ENCODE data around the gene MEX3D. TPM values are rescaled to one million over a fixed set of nuclear protein-coding genes. Genes with fewer than 3 reads are reported as not detected.

The MEX3D gene
- total RNA-seq, 1 donor from 2014 or later: 96.7 TPM

DNA sequence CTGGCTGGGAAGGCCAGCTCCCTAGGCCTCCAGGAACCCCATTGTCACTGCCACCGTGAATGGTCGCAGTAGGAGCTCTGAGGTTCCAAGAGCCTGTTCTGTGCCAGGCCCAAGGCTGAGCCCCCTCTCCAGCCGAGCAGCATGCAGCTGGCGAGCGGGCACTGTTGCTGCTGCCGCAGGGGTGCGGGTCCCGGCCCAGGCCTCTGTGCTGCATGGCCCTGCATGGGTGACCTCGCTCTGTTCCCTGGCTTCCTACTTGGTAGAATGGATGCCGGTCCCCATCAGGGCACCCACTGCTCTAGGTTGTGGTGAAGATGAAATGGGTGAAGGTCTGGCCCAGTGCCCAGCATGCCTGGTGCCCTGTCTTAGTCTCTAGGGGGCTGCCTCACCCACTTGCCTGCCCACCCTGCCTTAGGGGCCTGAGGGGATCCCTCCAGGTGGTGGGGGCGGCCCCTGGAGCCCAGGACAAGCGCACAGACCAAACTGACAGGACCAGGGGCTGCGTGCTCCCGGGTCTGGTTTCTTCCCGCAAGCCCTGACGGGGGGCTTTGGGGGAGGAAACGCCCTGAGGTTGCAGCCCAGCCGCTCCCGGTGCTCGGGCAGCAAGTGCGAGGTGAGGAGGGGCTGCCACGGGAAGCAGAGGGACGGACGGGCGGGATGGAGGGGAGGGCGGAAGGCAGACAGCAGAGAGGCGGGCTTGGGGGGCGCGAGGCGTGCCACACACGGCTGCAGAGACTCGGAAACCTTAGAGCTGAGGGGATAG, 45.9 kb upstream of the MEX3D start:
- no peaks in the 10 kb centered on the region for H3K36me3 Mint-ChIP-seq (ENCODE audit: unreplicated experiment)
- no peak overlapping the region for H3K4me3 Mint-ChIP-seq (ENCODE audit: unreplicated experiment)
- TF ChIP-seq, protein P1, sequence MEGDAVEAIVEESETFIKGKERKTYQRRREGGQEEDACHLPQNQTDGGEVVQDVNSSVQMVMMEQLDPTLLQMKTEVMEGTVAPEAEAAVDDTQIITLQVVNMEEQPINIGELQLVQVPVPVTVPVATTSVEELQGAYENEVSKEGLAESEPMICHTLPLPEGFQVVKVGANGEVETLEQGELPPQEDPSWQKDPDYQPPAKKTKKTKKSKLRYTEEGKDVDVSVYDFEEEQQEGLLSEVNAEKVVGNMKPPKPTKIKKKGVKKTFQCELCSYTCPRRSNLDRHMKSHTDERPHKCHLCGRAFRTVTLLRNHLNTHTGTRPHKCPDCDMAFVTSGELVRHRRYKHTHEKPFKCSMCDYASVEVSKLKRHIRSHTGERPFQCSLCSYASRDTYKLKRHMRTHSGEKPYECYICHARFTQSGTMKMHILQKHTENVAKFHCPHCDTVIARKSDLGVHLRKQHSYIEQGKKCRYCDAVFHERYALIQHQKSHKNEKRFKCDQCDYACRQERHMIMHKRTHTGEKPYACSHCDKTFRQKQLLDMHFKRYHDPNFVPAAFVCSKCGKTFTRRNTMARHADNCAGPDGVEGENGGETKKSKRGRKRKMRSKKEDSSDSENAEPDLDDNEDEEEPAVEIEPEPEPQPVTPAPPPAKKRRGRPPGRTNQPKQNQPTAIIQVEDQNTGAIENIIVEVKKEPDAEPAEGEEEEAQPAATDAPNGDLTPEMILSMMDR (IDR thresholded peaks at IDR 0.05; ENCODE audit: partially characterized antibody, unreplicated experiment): no peak
- H3K9me3 Mint-ChIP-seq (ENCODE audit: unreplicated experiment): peaks cover 13% of the 10 kb centered on the region
- no peak overlapping the region for H3K27ac Mint-ChIP-seq (ENCODE audit: unreplicated experiment)
- H3K27me3 Mint-ChIP-seq (ENCODE audit: unreplicated experiment): peaks cover 18% of the 10 kb centered on the region
- DNase-seq: no peak
- H3K4me1 Mint-ChIP-seq (ENCODE audit: low read depth, unreplicated experiment): no peaks in the 10 kb centered on the region

- DNase-seq: no peak
- H3K4me1 Mint-ChIP-seq (ENCODE audit: low read depth, unreplicated experiment): no peaks in the 10 kb centered on the region
- H3K9me3 Mint-ChIP-seq (ENCODE audit: unreplicated experiment): peaks cover 13% of the 10 kb centered on the region
- H3K36me3 Mint-ChIP-seq (ENCODE audit: unreplicated experiment): no peaks in the 10 kb centered on the region
- peaks cover 21% of the 10 kb centered on the region for H3K27me3 Mint-ChIP-seq (ENCODE audit: unreplicated experiment)
- H3K4me3 Mint-ChIP-seq (ENCODE audit: unreplicated experiment): no peak overlapping the region
- no peak overlapping the region for H3K27ac Mint-ChIP-seq (ENCODE audit: unreplicated experiment)
- TF ChIP-seq, protein P1 (IDR thresholded peaks at IDR 0.05; ENCODE audit: partially characterized antibody, unreplicated experiment): no peak
Observed at GRCh38 chr19:1613146-1613545, 45.0 kb upstream of the MEX3D start.

DNA sequence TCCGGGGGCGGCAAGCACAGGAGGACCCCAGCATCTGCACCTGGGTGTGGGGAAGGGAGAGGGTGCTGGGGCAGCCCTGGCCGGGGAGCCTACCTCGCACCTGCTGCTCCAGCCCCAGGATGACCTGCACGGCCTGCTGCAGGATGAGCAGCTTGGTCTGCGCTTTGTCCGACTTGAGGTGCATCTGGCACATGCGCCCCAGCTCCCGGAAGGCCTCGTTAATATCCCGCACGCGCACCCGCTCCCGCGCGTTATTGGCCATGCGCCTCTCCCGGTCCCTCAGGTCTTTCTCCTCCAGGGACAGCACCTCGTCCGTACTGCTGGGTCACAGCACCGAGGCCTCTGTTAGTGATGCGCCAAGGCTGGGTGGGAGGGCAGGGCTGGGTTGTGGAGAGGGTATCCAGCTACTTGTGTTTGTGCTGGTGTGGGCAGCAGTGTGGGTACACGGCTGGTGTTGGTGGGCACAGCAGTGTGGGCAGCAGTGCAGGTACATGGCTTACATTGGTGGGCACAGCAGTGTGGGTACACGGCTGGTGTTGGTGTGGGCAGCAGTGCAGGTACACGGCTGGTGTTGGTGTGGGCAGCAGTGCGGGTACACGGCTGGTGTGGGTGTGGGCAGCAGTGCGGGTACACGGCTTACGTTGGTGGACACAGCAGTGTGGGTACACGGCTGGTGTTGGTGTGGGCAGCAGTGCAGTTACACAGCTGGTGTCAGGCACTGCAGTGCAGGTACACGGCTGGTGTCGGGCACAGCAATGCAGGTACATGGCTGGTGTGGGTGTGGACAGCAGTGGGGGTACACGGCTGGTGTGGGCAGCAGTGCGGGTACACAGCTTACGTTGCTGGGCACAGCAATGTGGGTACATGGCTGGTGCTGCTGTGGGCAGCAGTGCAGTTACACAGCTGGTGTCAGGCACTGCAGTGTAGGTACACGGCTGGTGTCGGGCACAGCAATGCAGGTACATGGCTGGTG, 44.3 kb upstream of the MEX3D start:
- Mint-ChIP-seq H3K36me3 (ENCODE audit: unreplicated experiment) (no peaks in the 10 kb centered on the region), H3K27me3 (ENCODE audit: unreplicated experiment) (peaks cover 19% of the 10 kb centered on the region), H3K4me1 (ENCODE audit: low read depth, unreplicated experiment) (no peaks in the 10 kb centered on the region), H3K9me3 (ENCODE audit: unreplicated experiment) (peaks cover 12% of the 10 kb centered on the region), H3K27ac (ENCODE audit: unreplicated experiment) (no peak overlapping the region), H3K4me3 (ENCODE audit: unreplicated experiment) (no peak overlapping the region)
- DNase-seq: no peak
- TF ChIP-seq, protein P1 (IDR thresholded peaks at IDR 0.05; ENCODE audit: partially characterized antibody, unreplicated experiment): no peak

DNA sequence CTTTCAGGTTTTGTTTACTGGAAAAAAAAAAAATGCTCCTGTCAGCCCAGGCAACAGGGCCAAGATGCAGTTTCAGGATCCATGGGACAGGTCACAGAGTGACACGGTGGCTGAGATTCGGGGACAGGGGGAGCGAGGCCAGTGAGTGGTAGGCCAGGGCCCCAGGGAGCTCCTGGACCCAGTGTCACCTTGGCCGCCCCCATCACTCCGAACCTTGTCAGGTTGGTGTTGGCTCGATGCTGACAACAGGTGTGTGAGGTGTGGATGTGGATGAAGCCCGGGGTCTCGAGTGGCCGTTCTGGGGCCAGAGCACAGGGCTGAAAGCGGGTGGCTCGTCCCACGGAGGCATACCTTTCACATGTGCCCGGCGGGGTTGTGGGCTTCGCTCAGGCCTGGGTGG, 43.2 kb upstream of the MEX3D start:
- Mint-ChIP-seq H3K36me3 (ENCODE audit: unreplicated experiment) (no peaks in the 10 kb centered on the region), H3K4me3 (ENCODE audit: unreplicated experiment) (no peak overlapping the region), H3K27me3 (ENCODE audit: unreplicated experiment) (peaks cover 17% of the 10 kb centered on the region), H3K27ac (ENCODE audit: unreplicated experiment) (no peak overlapping the region), H3K4me1 (ENCODE audit: low read depth, unreplicated experiment) (no peaks in the 10 kb centered on the region), H3K9me3 (ENCODE audit: unreplicated experiment) (peaks cover 13% of the 10 kb centered on the region)
- TF ChIP-seq, protein P1 (IDR thresholded peaks at IDR 0.05; ENCODE audit: partially characterized antibody, unreplicated experiment): no peak
- DNase-seq: no peak

All from glutamatergic neuron (in vitro differentiated cells).